ENCODE results near the gene SOHLH1. TPM values are rescaled to one million over a fixed set of nuclear protein-coding genes. Genes with fewer than 3 reads are reported as not detected.

SOHLH1 gene
- total RNA-seq, 1 donor from 2014 or later = under 0.01 TPM

GRCh38 chr9:135649508-135649907 lies 49.8 kb downstream of the SOHLH1 start:
- H3K4me3 ChIP-seq (ENCODE audit: low read length in 3 of 3) = no peak overlapping the region
- H3K27me3 ChIP-seq (ENCODE audit: control insufficient read depth in 3 of 3, insufficient read depth in 3 of 3, low read length in 3 of 3) = peaks cover 0 to 6% (median 0%) of the 10 kb centered on the region in 3 donors
- H3K9me3 ChIP-seq (ENCODE audit: control insufficient read depth in 3 of 3, low read length in 3 of 3) = peaks cover 4 to 17% (median 16%) of the 10 kb centered on the region in 3 donors
- no peak overlapping the region for H3K27ac ChIP-seq (ENCODE audit: low read depth, low read length)
- no peaks in the 10 kb centered on the region for H3K36me3 ChIP-seq (ENCODE audit: control insufficient read depth in 3 of 3, insufficient read depth in 3 of 3, low read length in 3 of 3)
- no peaks in the 10 kb centered on the region for H3K4me1 ChIP-seq (ENCODE audit: control insufficient read depth in 3 of 3, insufficient read depth in 3 of 3, low read length in 3 of 3)
- H3K9ac ChIP-seq (ENCODE audit: low read depth in 1 of 3, low read length in 3 of 3) = no peak overlapping the region

GRCh38 chr9:135648494-135649410 lies 50.5 kb downstream of the SOHLH1 start:
- Histone ChIP-seq H3K27ac (ENCODE audit: low read depth, low read length) (no peak overlapping the region), H3K36me3 (ENCODE audit: control insufficient read depth in 3 of 3, insufficient read depth in 3 of 3, low read length in 3 of 3) (no peaks in the 10 kb centered on the region), H3K9ac (ENCODE audit: low read depth in 1 of 3, low read length in 3 of 3) (no peak overlapping the region), H3K4me1 (ENCODE audit: control insufficient read depth in 3 of 3, insufficient read depth in 3 of 3, low read length in 3 of 3) (no peaks in the 10 kb centered on the region), H3K9me3 (ENCODE audit: control insufficient read depth in 3 of 3, low read length in 3 of 3) (peaks cover 4 to 17% (median 17%) of the 10 kb centered on the region in 3 donors), H3K27me3 (ENCODE audit: control insufficient read depth in 3 of 3, insufficient read depth in 3 of 3, low read length in 3 of 3) (peaks cover 0 to 6% (median 0%) of the 10 kb centered on the region in 3 donors), H3K4me3 (ENCODE audit: low read length in 3 of 3) (no peak overlapping the region)

- Histone ChIP-seq H3K9ac (ENCODE audit: low read depth in 1 of 3, low read length in 3 of 3) (no peak overlapping the region), H3K4me3 (ENCODE audit: low read length in 3 of 3) (no peak overlapping the region), H3K4me1 (ENCODE audit: control insufficient read depth in 3 of 3, insufficient read depth in 3 of 3, low read length in 3 of 3) (no peaks in the 10 kb centered on the region), H3K9me3 (ENCODE audit: control insufficient read depth in 3 of 3, low read length in 3 of 3) (peaks cover 4 to 17% (median 17%) of the 10 kb centered on the region in 3 donors), H3K27me3 (ENCODE audit: control insufficient read depth in 3 of 3, insufficient read depth in 3 of 3, low read length in 3 of 3) (peaks cover 0 to 6% (median 0%) of the 10 kb centered on the region in 3 donors), H3K36me3 (ENCODE audit: control insufficient read depth in 3 of 3, insufficient read depth in 3 of 3, low read length in 3 of 3) (no peaks in the 10 kb centered on the region), H3K27ac (ENCODE audit: low read depth, low read length) (no peak overlapping the region)
Observed at GRCh38 chr9:135647884-135648283, 51.4 kb downstream of the SOHLH1 start.

- Histone ChIP-seq H3K9me3 (ENCODE audit: control insufficient read depth in 3 of 3, low read length in 3 of 3) (peaks cover 0 to 17% (median 14%) of the 10 kb centered on the region in 3 donors), H3K9ac (ENCODE audit: low read depth in 1 of 3, low read length in 3 of 3) (no peak overlapping the region), H3K4me3 (ENCODE audit: low read length in 3 of 3) (no peak overlapping the region), H3K27me3 (ENCODE audit: control insufficient read depth in 3 of 3, insufficient read depth in 3 of 3, low read length in 3 of 3) (no peaks in the 10 kb centered on the region), H3K4me1 (ENCODE audit: control insufficient read depth in 3 of 3, insufficient read depth in 3 of 3, low read length in 3 of 3) (no peaks in the 10 kb centered on the region), H3K36me3 (ENCODE audit: control insufficient read depth in 3 of 3, insufficient read depth in 3 of 3, low read length in 3 of 3) (no peaks in the 10 kb centered on the region), H3K27ac (ENCODE audit: low read depth, low read length) (no peak overlapping the region)
Observed at GRCh38 chr9:135644631-135645218, 54.6 kb downstream of the SOHLH1 start.

Other genes starting within 250 kb of the SOHLH1 start
- gene PPP1R26, start 219.7 kb downstream of the SOHLH1 start, total RNA-seq = 11.5 TPM
- gene MRPS2, start 198.8 kb downstream of the SOHLH1 start, total RNA-seq = 6.8 TPM
- gene LCN1, start 178.0 kb downstream of the SOHLH1 start, total RNA-seq = not detected
- not detected for gene OBP2A, start 153.4 kb downstream of the SOHLH1 start, total RNA-seq
- not detected for gene PAEP, start 137.7 kb downstream of the SOHLH1 start, total RNA-seq
- not detected for gene GLT6D1, start 59.9 kb downstream of the SOHLH1 start, total RNA-seq
- not detected for gene LCN9, start 36.2 kb downstream of the SOHLH1 start, total RNA-seq
- gene KCNT1, start 2.7 kb upstream of the SOHLH1 start, total RNA-seq = 1.6 TPM
- gene CAMSAP1, start 208.1 kb upstream of the SOHLH1 start, total RNA-seq = 31.3 TPM